Measurements from ENCODE around the gene GPR146.

The GPR146 gene

DNA sequence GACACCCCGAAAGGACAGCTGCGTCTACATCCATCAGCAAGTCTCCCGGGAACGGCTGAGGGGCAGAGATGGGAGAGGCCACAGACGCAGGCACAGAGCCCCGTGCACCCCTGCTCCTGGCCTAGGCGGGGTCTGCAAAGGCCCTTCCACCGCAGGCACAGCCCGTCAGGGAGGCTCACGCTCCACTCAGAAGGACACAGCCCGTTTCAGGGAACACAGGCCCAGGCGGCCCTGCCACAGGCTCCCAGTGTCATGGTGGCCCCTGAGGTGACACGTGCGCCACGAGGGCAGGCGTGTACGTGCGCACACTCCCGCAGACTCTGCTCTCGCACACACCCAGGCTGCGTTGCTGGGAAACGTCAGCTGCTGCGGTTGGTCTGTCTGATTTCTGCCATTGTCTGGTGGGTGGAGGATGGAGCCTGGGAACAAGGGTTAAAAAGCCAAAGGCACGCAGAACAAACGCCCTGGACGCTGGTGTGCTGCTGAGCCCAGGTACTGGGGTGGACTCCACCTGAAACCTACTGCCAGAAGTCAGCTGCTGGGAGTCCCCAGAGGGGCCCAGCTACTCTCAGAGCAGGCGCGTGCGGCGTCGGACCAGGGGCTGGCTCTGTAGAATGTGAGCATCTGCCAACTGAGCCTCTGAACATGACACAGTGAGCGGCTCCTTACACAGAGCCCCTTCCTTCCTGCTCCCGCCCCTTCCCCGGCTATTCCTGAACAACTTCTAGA, 56.7 kb downstream of the GPR146 start:
- TF ChIP-seq, protein P1, sequence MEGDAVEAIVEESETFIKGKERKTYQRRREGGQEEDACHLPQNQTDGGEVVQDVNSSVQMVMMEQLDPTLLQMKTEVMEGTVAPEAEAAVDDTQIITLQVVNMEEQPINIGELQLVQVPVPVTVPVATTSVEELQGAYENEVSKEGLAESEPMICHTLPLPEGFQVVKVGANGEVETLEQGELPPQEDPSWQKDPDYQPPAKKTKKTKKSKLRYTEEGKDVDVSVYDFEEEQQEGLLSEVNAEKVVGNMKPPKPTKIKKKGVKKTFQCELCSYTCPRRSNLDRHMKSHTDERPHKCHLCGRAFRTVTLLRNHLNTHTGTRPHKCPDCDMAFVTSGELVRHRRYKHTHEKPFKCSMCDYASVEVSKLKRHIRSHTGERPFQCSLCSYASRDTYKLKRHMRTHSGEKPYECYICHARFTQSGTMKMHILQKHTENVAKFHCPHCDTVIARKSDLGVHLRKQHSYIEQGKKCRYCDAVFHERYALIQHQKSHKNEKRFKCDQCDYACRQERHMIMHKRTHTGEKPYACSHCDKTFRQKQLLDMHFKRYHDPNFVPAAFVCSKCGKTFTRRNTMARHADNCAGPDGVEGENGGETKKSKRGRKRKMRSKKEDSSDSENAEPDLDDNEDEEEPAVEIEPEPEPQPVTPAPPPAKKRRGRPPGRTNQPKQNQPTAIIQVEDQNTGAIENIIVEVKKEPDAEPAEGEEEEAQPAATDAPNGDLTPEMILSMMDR (IDR thresholded peaks at IDR 0.05; ENCODE audit: borderline replicate concordance, insufficient read depth, low read depth, low read length): no peak

DNA sequence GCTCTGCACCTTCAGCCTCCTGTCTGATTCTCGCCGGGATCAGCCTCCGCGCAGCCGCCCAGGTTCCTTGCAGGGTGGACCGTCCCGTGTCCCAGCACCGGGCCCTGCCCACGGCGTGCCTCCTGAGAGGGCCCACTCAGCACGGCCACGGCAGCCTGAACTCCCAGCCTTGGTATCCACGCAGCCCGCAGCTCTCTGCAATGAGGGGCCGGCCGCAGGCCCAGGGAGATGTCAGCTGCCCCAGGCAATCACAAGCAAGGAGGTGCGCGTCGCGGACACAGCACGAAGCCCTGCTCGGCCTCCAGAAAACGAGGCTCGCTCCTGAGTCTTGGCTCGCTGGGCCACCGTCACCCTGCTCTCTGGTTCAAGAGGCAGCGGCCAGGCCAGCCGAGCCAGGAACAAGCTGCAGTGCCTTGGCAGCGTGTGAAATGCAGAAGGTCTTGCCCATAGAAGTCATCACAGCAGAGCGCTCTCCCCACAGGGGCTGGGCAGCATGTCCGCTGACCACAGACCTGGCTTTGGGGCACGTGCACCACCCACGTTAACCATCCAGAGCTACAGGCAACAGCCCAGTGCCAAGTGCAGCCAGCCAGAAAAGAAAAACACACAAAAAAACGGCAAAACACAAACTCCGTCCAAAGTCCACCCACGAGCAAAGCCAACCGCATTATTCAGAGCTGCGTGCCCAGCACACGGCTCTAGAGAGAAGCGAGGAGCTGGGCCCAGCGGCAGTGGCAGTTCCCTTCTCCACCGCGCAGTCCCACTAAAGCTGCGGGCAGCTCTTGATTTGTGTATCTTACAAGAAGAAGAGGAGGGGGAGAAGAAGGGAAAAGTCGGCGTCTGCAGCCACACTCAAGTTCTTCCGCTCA, 57.5 kb downstream of the GPR146 start:
- TF ChIP-seq, protein P1 (IDR thresholded peaks at IDR 0.05; ENCODE audit: borderline replicate concordance, insufficient read depth, low read depth, low read length): no peak
- no peak overlapping the region for H3K4me3 ChIP-seq (ENCODE audit: low read depth, low read length)

More for the DNA sequence above, 56.7 kb downstream of the GPR146 start:
- no peak overlapping the region for H3K4me3 ChIP-seq (ENCODE audit: low read depth, low read length)

DNA sequence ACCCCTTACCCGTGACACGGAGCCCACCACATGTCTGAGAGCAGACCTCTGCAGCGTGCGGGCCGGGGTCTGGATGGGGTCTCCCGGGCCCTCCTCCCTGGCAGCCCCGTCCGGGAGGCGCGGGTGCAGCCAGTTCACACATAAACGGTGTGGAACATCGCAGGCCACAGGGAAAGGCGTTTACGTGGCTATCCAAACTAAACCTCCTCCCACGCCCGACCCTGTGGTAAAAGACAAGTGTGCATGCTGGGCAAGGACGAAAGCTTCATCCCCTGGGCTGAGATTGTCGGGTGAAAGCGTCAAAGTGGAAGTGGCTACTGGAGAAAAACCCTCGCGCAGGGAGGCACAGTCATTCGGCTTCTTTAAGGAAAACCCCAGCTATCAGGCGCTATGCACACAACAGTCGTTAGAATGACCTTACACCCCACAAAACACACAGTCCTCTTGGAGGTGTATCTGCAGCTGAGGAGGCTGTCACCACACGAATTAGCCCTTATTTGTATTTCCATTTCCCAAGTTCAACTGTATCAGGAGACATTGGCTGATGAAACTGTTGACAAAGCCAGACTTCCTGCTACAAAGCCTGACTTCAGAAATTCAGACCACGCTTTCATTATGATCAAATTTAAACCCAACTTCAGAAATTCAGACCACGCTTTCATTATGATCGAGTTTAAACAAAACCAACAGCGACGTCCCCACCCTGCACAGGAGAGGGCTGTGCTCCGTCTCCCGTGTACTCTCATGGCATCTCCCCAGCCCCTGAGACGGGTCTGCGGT, 58.9 kb downstream of the GPR146 start:
- H3K4me3 ChIP-seq (ENCODE audit: low read depth, low read length): peak overlapping the region; percentile 36
- TF ChIP-seq, protein P1 (IDR thresholded peaks at IDR 0.05; ENCODE audit: borderline replicate concordance, insufficient read depth, low read depth, low read length): no peak

DNA sequence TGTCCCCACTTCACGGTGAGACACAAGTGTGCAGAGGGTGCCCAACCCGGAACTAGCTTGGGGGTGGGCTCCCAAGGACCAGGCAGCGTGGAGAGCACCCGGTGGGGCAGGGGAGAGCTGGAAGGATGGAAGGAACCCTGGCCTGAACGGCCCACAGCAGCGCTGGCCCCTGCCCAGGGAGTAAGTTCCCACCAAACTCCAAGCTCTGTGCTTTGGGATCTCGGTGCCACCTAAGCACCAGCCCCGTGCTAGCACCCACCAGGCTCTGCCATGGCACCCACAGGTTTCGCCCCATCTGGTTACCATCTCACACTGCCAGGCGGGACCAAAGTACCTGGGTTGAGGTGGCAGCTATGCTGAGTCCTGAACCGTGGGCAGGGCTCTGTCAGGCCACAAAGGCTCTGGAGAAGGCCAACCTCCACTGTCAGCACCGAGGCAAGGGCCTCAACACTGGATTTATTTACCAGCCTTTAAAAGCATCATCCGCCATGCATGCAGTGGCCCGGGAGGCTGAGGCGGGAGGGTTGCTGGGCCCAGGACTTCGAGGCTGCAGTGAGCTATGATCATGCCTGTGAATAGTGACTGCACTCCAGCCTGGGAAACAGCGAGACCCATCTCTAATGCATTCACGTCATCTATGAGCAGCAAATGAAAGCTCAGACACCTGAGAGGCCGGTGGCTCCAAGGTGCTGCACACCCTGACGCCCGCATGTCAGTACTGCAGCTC, 59.6 kb downstream of the GPR146 start:
- H3K4me3 ChIP-seq (ENCODE audit: low read depth, low read length): peak overlapping the region; percentile 36
- TF ChIP-seq, protein P1 (IDR thresholded peaks at IDR 0.05; ENCODE audit: borderline replicate concordance, insufficient read depth, low read depth, low read length): no peak

DNA sequence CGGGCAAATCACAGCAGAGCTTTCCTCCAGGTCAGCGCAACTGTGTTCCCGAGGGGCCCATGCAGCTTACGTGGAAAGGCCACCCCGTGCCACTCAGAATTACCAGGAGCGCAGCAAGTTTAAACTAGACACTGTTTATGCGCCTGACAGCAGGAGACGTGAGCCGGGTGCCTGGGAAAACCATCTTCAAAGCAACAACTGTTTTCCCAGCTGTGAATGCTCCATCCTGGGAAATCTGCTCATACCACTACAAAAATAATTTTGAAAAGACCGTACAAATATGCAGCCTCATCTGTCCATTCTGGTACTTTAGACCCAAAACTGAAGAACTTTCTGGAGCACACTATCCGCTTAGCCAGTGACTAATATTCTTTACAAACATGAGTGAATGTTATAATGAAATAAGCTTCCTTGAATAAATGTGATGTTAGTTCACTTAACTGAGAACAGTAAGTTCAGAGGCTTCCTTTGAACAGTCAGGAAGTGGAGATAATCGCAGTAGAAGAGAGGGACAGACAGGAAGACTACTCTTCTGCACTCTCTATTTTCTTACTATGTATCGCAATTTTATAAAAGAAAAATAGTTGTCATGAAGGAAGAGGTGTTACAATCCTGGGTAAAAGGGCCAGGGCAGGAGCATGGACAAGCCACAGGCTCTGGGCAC, 60.3 kb downstream of the GPR146 start:
- peak overlapping the region; percentile 21 for H3K4me3 ChIP-seq (ENCODE audit: low read depth, low read length)
- TF ChIP-seq, protein P1 (IDR thresholded peaks at IDR 0.05; ENCODE audit: borderline replicate concordance, insufficient read depth, low read depth, low read length): no peak

DNA sequence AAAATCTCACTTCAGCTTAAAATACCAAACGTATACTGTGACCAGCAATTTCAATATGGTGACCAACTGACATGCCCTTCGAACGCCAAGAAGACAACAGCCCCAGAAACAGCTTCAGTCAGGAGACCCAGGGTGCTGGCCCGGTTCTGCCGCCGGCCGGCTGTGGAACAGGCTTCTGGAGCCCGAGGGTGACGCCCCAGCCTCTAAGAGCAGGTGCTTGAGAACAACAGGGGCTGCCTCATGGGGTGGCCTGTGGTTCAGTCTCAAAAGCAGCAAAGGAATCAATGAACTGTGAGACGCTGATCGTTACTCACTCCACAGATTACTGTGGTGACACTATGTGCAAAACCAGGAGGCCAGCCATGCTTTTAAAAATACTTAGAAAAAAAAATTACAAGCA, 60.8 kb downstream of the GPR146 start:
- TF ChIP-seq, protein P1 (IDR thresholded peaks at IDR 0.05; ENCODE audit: borderline replicate concordance, insufficient read depth, low read depth, low read length): no peak
- H3K4me3 ChIP-seq (ENCODE audit: low read depth, low read length): peak overlapping the region; percentile 21
